Type B pancreatic cell (in vitro differentiated cells): ENCODE results near the gene PABPC1L. TPM values are rescaled to one million over a fixed set of nuclear protein-coding genes. Genes with fewer than 3 reads are reported as not detected.

ENCODE experiments used
- DNase-seq: peaks from one replicate; pipeline ENCODE4 v3.0.0; 2021; ENCODE audit warnings: mixed read lengths; ENCODE audit not compliant: unreplicated experiment; ENCODE audit errors: extremely low spot score
- H3K27ac Mint-ChIP-seq: 2 replicates; pipeline ENCODE4 v1.8.0; 2021; ENCODE audit warnings: mild to moderate bottlenecking, mixed read lengths
- H3K27me3 Mint-ChIP-seq: 2 replicates; pipeline ENCODE4 v1.8.0; 2021; ENCODE audit warnings: mixed read lengths
- H3K36me3 Mint-ChIP-seq: 2 replicates; pipeline ENCODE4 v1.8.0; 2021; ENCODE audit warnings: mixed read lengths
- H3K4me1 Mint-ChIP-seq: one replicate; pipeline ENCODE4 v1.8.0; 2021; ENCODE audit warnings: mixed read lengths; ENCODE audit not compliant: unreplicated experiment
- H3K4me3 Mint-ChIP-seq: 2 replicates; pipeline ENCODE4 v1.8.0; 2021; ENCODE audit warnings: mild to moderate bottlenecking, mixed read lengths
- H3K9me3 Mint-ChIP-seq: 2 replicates; pipeline ENCODE4 v1.8.0; 2021; ENCODE audit warnings: mixed read lengths
- CTCF ChIP-seq: fragments of 200-600 bp; sonication (generic); conservative IDR thresholded peaks from 2 replicates; pipeline ENCODE4 v1.5.0; 2021; ENCODE audit warnings: antibody characterized with exemption, mild to moderate bottlenecking
- total RNA-seq: library from RNA; stranded (reverse); gene quantifications from 2 replicates; pipeline ENCODE4 v1.2.1, GENCODE V29; 2021; ENCODE audit warnings: low replicate concordance

PABPC1L gene
- total RNA-seq, 1 donor from 2014 or later = 83.4 TPM

GRCh38 chr20:44904377-44904776, 5.5 kb upstream of the PABPC1L start:
- DNase-seq = no peak
- no peak for TF ChIP-seq CTCF
- H3K36me3 Mint-ChIP-seq = peaks cover 9% of the 10 kb centered on the region
- H3K27ac Mint-ChIP-seq = no peak overlapping the region
- peaks cover 12% of the 10 kb centered on the region for H3K4me1 Mint-ChIP-seq
- no peak overlapping the region for H3K4me3 Mint-ChIP-seq
- no peaks in the 10 kb centered on the region for H3K9me3 Mint-ChIP-seq
- no peaks in the 10 kb centered on the region for H3K27me3 Mint-ChIP-seq

- no peaks in the 10 kb centered on the region for H3K9me3 Mint-ChIP-seq
- TF ChIP-seq CTCF = no peak
- no peaks in the 10 kb centered on the region for H3K27me3 Mint-ChIP-seq
- peaks cover 20% of the 10 kb centered on the region for H3K4me1 Mint-ChIP-seq
- H3K36me3 Mint-ChIP-seq = peaks cover 15% of the 10 kb centered on the region
- DNase-seq = no peak
- H3K4me3 Mint-ChIP-seq = peak overlapping the region; percentile 83
- H3K27ac Mint-ChIP-seq = peak overlapping the region; percentile 71
Measured at GRCh38 chr20:44908987-44909871, 631 bp upstream of the PABPC1L start.

GRCh38 chr20:44910690-44911262, 916 bp downstream of the PABPC1L start:
- TF ChIP-seq CTCF = no peak
- Mint-ChIP-seq H3K27ac (peak overlapping the region; percentile 34), H3K9me3 (no peaks in the 10 kb centered on the region), H3K4me1 (peaks cover 20% of the 10 kb centered on the region), H3K36me3 (peaks cover 18% of the 10 kb centered on the region), H3K27me3 (no peaks in the 10 kb centered on the region), H3K4me3 (peak overlapping the region; percentile 88)
- DNase-seq = no peak

- DNase-seq = no peak
- Mint-ChIP-seq H3K27ac (peak overlapping the region; percentile 55), H3K9me3 (no peaks in the 10 kb centered on the region), H3K4me3 (peak overlapping the region; percentile 79), H3K36me3 (peaks cover 13% of the 10 kb centered on the region), H3K27me3 (no peaks in the 10 kb centered on the region), H3K4me1 (peaks cover 20% of the 10 kb centered on the region)
- peak; percentile 72 for TF ChIP-seq CTCF
Measured at GRCh38 chr20:44911264-44911921, 1.5 kb downstream of the PABPC1L start.

GRCh38 chr20:44912189-44912588, 2.3 kb downstream of the PABPC1L start:
- Mint-ChIP-seq H3K36me3 (peaks cover 13% of the 10 kb centered on the region), H3K4me3 (no peak overlapping the region), H3K27me3 (no peaks in the 10 kb centered on the region), H3K4me1 (peaks cover 20% of the 10 kb centered on the region), H3K27ac (no peak overlapping the region), H3K9me3 (no peaks in the 10 kb centered on the region)
- no peak for DNase-seq
- no peak for TF ChIP-seq CTCF
